Activated CD8-positive, alpha-beta T cell treated with anti-CD3 and anti-CD28 coated beads for 36 hours (primary cell): ENCODE measurements around the gene RECQL5. TPM values are rescaled to one million over a fixed set of nuclear protein-coding genes. Genes with fewer than 3 reads are reported as not detected.

Experiments used
- ATAC-seq: fragments of 200-7000 bp; cut with Tn5 transposase; one replicate; pipeline ENCODE4 v1.10.0; 2021; ENCODE audit warnings: mild to moderate bottlenecking, moderate library complexity
- CTCF ChIA-PET: fragments of 350-600 bp; sonication (Branson Sonifier 250); formaldehyde crosslinking; loops from one replicate; lab custom pipeline; 2021; ENCODE audit warnings: antibody characterized with exemption; lab: Charles Lee
- POLR2A ChIA-PET: fragments of 350-600 bp; sonication (Branson Sonifier 250); formaldehyde crosslinking; loops from one replicate; lab custom pipeline; 2021; ENCODE audit warnings: antibody characterized with exemption; lab: Charles Lee
- DNase-seq: peaks from one replicate; pipeline ENCODE4 v3.0.0-alpha.2; 2020
- H3K27ac Mint-ChIP-seq: one replicate; pipeline ENCODE4 v1.8.0; 2021; ENCODE audit warnings: mild to moderate bottlenecking, mixed read lengths
- H3K27me3 Mint-ChIP-seq: one replicate; pipeline ENCODE4 v1.8.0; 2021; ENCODE audit warnings: mixed read lengths
- H3K36me3 Mint-ChIP-seq: one replicate; pipeline ENCODE4 v1.8.0; 2021; ENCODE audit warnings: low read depth, mixed read lengths
- H3K4me1 Mint-ChIP-seq: one replicate; pipeline ENCODE4 v1.8.0; 2021; ENCODE audit warnings: low read depth, mixed read lengths
- H3K4me3 Mint-ChIP-seq: one replicate; pipeline ENCODE4 v1.8.0; 2021; ENCODE audit warnings: mild to moderate bottlenecking, moderate library complexity, mixed read lengths
- H3K9me3 Mint-ChIP-seq: one replicate; pipeline ENCODE4 v1.8.0; 2021; ENCODE audit warnings: mixed read lengths
- CTCF ChIP-seq: fragments of 200-600 bp; IDR thresholded peaks from one replicate; pipeline ENCODE4 v1.8.0; 2022; ENCODE audit warnings: antibody characterized with exemption, mild to moderate bottlenecking
- intact Hi-C: fragments of 100-400 bp; cut with micrococcal nuclease; formaldehyde crosslinking; loops from one replicate; pipeline ENCODE4 v1.10.0; 2022
- total RNA-seq, 2 experiments: library from RNA; stranded (reverse); gene quantifications; one replicate each; pipeline ENCODE4 v1.2.3, GENCODE V29; 2021

The RECQL5 gene
- total RNA-seq, 2 experiments from 2014 or later: 33.3 to 34.2 TPM

DNA sequence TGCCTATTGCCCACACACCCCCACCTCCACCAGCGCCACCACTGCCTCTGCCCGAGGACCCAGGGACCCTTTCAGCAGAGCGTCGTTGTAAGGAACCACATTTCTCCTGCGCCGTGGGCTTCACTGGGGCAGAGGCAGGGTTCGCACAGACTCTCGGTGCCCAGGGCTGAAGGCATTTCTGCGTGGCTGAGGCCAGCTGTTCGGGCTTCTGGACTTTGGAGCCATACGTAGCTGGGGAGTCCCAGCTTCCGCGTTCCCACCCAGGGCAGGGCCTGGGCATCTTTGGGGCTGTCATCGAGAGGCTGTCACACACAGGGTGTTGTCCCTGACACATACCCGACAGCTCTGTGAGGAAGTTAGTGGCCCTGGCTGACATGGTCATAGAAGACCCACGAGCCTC, 49.7 kb downstream of the RECQL5 start:
- H3K36me3 Mint-ChIP-seq: no peaks in the 10 kb centered on the region
- H3K9me3 Mint-ChIP-seq: no peaks in the 10 kb centered on the region
- no peak overlapping the region for H3K27ac Mint-ChIP-seq
- no peak for DNase-seq
- ATAC-seq: no peak
- no peaks in the 10 kb centered on the region for H3K4me1 Mint-ChIP-seq
- ChIA-PET POLR2A (interaction anchor here (1.4 kb wide), 1 partner anchor 36 kb away, joined by 3 read pairs; no protein-coding TSS in a partner anchor), CTCF (interaction anchor here (1.0 to 2.4 kb wide), 6 partner anchors 8 to 132 kb away, joined by 3 to 11 read pairs (median 6); partner anchors contain the start of gene SMIM5)
- no peak for TF ChIP-seq CTCF
- no peaks in the 10 kb centered on the region for H3K27me3 Mint-ChIP-seq
- intact Hi-C loops: no loop called here
- H3K4me3 Mint-ChIP-seq: no peak overlapping the region

GRCh38 chr17:75616521-75617122, 50.3 kb downstream of the RECQL5 start:
- H3K4me1 Mint-ChIP-seq: no peaks in the 10 kb centered on the region
- no peaks in the 10 kb centered on the region for H3K27me3 Mint-ChIP-seq
- no peak overlapping the region for H3K4me3 Mint-ChIP-seq
- POLR2A ChIA-PET: interaction anchor here (0.6 to 1.4 kb wide), 2 partner anchors 36 to 116 kb away, joined by 3 read pairs; no protein-coding TSS in a partner anchor
- no peak overlapping the region for H3K27ac Mint-ChIP-seq
- DNase-seq (no peak), ATAC-seq (no peak)
- CTCF ChIA-PET: interaction anchor here (0.9 to 2.4 kb wide), 7 partner anchors 8 to 137 kb away, joined by 3 to 11 read pairs (median 5); partner anchors contain the start of gene SMIM5
- TF ChIP-seq CTCF: no peak
- H3K36me3 Mint-ChIP-seq: no peaks in the 10 kb centered on the region
- intact Hi-C loops: no loop called here
- H3K9me3 Mint-ChIP-seq: no peaks in the 10 kb centered on the region

GRCh38 chr17:75615301-75615700, 51.7 kb downstream of the RECQL5 start:
- CTCF ChIA-PET: interaction anchor here (1.2 to 2.4 kb wide), 2 partner anchors 9 to 18 kb away, joined by 5 to 11 read pairs; partner anchors contain the start of gene SMIM5
- Mint-ChIP-seq H3K9me3 (no peaks in the 10 kb centered on the region), H3K27me3 (no peaks in the 10 kb centered on the region), H3K4me3 (no peak overlapping the region), H3K27ac (no peak overlapping the region), H3K4me1 (no peaks in the 10 kb centered on the region), H3K36me3 (no peaks in the 10 kb centered on the region)
- intact Hi-C loops: no loop called here
- POLR2A ChIA-PET: interaction anchor here (1.2 kb wide), 1 partner anchor 10 kb away, joined by 3 read pairs; no protein-coding TSS in a partner anchor
- ATAC-seq (no peak), DNase-seq (no peak)
- no peak for TF ChIP-seq CTCF

DNA sequence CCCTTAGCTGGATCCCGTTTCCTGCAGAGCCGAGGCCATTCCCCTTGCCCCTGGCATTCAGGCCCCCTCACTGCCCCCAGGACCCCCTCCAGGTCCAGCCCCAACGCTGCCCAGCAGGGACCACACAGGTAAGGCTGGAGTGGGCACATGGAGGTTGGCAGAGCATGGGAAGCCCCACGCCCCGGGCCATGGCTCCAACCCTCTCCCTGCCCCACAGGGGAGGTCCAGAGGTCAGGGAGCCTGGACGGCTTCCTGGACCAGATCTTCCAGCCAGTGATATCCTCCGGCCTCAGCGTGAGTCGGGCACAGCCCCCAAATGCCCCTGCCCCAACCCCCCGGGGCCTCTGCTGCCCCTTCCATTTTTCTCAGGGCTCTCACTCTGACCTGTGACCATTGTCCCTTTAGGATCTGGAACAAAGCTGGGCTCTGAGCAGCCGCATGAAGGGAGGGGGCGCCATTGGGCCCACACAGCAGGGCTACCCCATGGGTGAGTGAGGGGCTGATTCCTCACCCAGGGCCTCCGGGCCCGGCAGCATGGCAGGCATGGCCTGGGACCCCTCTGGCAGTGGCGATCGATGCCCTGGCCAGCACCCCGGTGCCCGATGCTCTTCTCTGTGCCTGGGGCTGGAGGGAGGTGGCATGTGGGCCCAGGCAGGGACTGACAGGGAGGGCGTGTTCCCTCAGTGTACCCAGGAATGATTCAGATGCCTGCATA, 52.2 kb downstream of the RECQL5 start:
- DNase-seq (no peak), ATAC-seq (no peak)
- Mint-ChIP-seq H3K9me3 (no peaks in the 10 kb centered on the region), H3K36me3 (no peaks in the 10 kb centered on the region), H3K4me1 (no peaks in the 10 kb centered on the region), H3K4me3 (no peak overlapping the region), H3K27ac (no peak overlapping the region), H3K27me3 (no peaks in the 10 kb centered on the region)
- TF ChIP-seq CTCF: no peak
- ChIA-PET CTCF (interaction anchor here (1.2 to 4.3 kb wide), 2 partner anchors 10 to 18 kb away, joined by 5 to 17 read pairs; partner anchors contain the start of gene SMIM5), POLR2A (interaction anchor here (1.2 kb wide), 1 partner anchor 11 kb away, joined by 3 read pairs; no protein-coding TSS in a partner anchor)
- intact Hi-C loops: no loop called here
